Measurements from ENCODE around the gene VPS13C.

- TF ChIP-seq CTCF (IDR thresholded peaks at IDR 0.05; ENCODE audit: extremely low read depth in 1 of 2, insufficient read depth in 1 of 2, low read depth in 1 of 2, low read length in 2 of 2) (no peak), POLR2A (IDR thresholded peaks at IDR 0.05; ENCODE audit: low read depth, low read length) (no peak), POLR2AphosphoS5 (IDR thresholded peaks at IDR 0.05; ENCODE audit: insufficient read depth, low read depth, low read length) (no peak), MYC (IDR thresholded peaks at IDR 0.05; ENCODE audit: low read depth, low read length) (no peak)
Measured at GRCh38 chr15:61889706-61890105, 170.5 kb downstream of the VPS13C start.

Measured in endothelial cell of umbilical vein (primary cell).